K562 (cell line): Measurements from ENCODE around the gene CARD9. TPM values are rescaled to one million over a fixed set of nuclear protein-coding genes. Genes with fewer than 3 reads are reported as not detected.

Source experiments
- ATAC-seq: fragments of 200-7000 bp; cut with Tn5 transposase; 3 replicates; pipeline ENCODE4 v1.9.1; 2020; ENCODE audit warnings: moderate library complexity
- BruUV-seq: library from RNA; stranded (reverse); fragments of 400-500 nt; replicated peaks from 2 replicates; lab custom pipeline; 2021; lab: Mats Ljungman, UMichigan
- CTCF ChIA-PET: fragments of 300-600 bp; formaldehyde crosslinking; extraction: SDS; loops from one replicate; lab custom pipeline; 2021; ENCODE audit warnings: low intra/inter-chr PET ratio; lab: Yijun Ruan, JAX
- POLR2A ChIA-PET: fragments of 300-600, 350-650 bp; sonication (Branson Sonifier 250); formaldehyde crosslinking; extraction: SDS; loops from one replicate; lab custom pipeline; 2021; ENCODE audit warnings: antibody characterized with exemption, inconsistent platforms; lab: Yijun Ruan, JAX
- DNase-seq, 4 experiments: peaks; one replicate each; pipeline versions ENCODE4 v3.0.0 to v3.0.0-alpha.2; 2011 to 2018; ENCODE audit warnings: low spot score in 3 of 4, mixed read lengths in 3 of 4; ENCODE audit errors: extremely low read depth in 1 of 4
- FAIRE-seq: peaks from 2 replicates; lab custom pipeline; 2011; peaks lifted over from hg19 to GRCh38; lab: Jason Lieb, UNC
- H2AFZ ChIP-seq: 2 replicates; pipeline ENCODE4 v1.6.0; 2011; ENCODE audit warnings: low read depth, low read length, control low read depth, inconsistent platforms
- H3K27ac ChIP-seq: fragments of 200-600 bp; 3 replicates; pipeline ENCODE4 v1.8.0; 2011; ENCODE audit warnings: low read depth, mild to moderate bottlenecking, control low read depth, inconsistent platforms, low read length, moderate library complexity, mixed read lengths; ENCODE audit errors: extremely low read depth
- H3K27me3 ChIP-seq, 2 experiments: fragments of 300-600 bp in 1 of 2; 2 replicates in 1 of 2; 3 replicates in 1 of 2; pipeline versions ENCODE4 v1.6.0 to v1.8.0; 2011; ENCODE audit warnings: inconsistent platforms in 2 of 2, low read length in 2 of 2, mild to moderate bottlenecking in 1 of 2, mixed read lengths in 1 of 2, moderate library complexity in 1 of 2; ENCODE audit not compliant: control insufficient read depth in 2 of 2, insufficient read depth in 2 of 2
- H3K36me3 ChIP-seq: fragments of 300-600 bp; 3 replicates; pipeline ENCODE4 v1.8.0; 2011; ENCODE audit warnings: mild to moderate bottlenecking, low read length, inconsistent platforms; ENCODE audit not compliant: control insufficient read depth, insufficient read depth
- H3K4me1 ChIP-seq, 2 experiments: fragments of 200-600 bp in 1 of 2; replicated peaks in 1 of 2; 2 replicates in 1 of 2; 3 replicates in 1 of 2; pipeline versions ENCODE4 v1.5.1 to v1.8.0; 2011; ENCODE audit warnings: inconsistent platforms in 2 of 2, low read length in 2 of 2, mild to moderate bottlenecking in 1 of 2, mixed read lengths in 1 of 2, moderate library complexity in 1 of 2; ENCODE audit not compliant: control insufficient read depth in 2 of 2, insufficient read depth in 2 of 2
- H3K4me2 ChIP-seq: 2 replicates; pipeline ENCODE4 v1.6.1; 2011; ENCODE audit warnings: low read length, control low read depth, inconsistent platforms, mixed read lengths; ENCODE audit not compliant: insufficient read depth
- H3K4me3 ChIP-seq: fragments of 200-600 bp; sonication (generic), shearing (Covaris generic); 2 replicates; pipeline ENCODE4 v1.5.1; 2016; ENCODE audit warnings: control low read depth, inconsistent platforms
- H3K79me2 ChIP-seq: fragments of 200-600 bp; 3 replicates; pipeline ENCODE4 v1.8.0; 2011; ENCODE audit warnings: low read length, inconsistent platforms; ENCODE audit not compliant: control insufficient read depth, insufficient read depth
- H3K9ac ChIP-seq, 2 experiments: 2 replicates each; pipeline versions ENCODE4 v1.6.0 to v1.6.1; 2011; ENCODE audit warnings: low read depth in 2 of 2, low read length in 2 of 2, control low read depth in 1 of 2, inconsistent platforms in 1 of 2, mild to moderate bottlenecking in 1 of 2, mixed read lengths in 1 of 2; ENCODE audit not compliant: insufficient read depth in 1 of 2
- H3K9me1 ChIP-seq: one replicate; pipeline ENCODE4 v1.6.0; 2011; ENCODE audit warnings: inconsistent platforms, mild to moderate bottlenecking, low read length, moderate library complexity; ENCODE audit not compliant: control insufficient read depth, insufficient read depth
- H3K9me3 ChIP-seq: replicated peaks from 2 replicates; pipeline ENCODE4 v1.5.1; 2011; ENCODE audit warnings: low read depth, low read length, inconsistent platforms; ENCODE audit not compliant: control insufficient read depth, insufficient read depth
- H4K20me1 ChIP-seq: replicated peaks from 2 replicates; pipeline ENCODE4 v1.6.1; 2011; ENCODE audit warnings: low read length, inconsistent platforms, mixed read lengths; ENCODE audit not compliant: control insufficient read depth, insufficient read depth
- ESRRA ChIP-seq: fragments of 450-650 bp; IDR thresholded peaks from 2 replicates; pipeline ENCODE4 v1.6.1; 2014; ENCODE audit warnings: low read depth, mild to moderate bottlenecking, moderate library complexity, borderline replicate concordance
- FIP1L1 ChIP-seq: fragments of 200-400 bp; formaldehyde crosslinking; IDR thresholded peaks from 2 replicates; pipeline ENCODE4 v1.6.1; 2018; ENCODE audit warnings: mild to moderate bottlenecking, low read depth, low read length; ENCODE audit not compliant: poor library complexity, severe bottlenecking
- JUND ChIP-seq, 2 experiments: IDR thresholded peaks; 2 replicates in 1 of 2; 3 replicates in 1 of 2; pipeline ENCODE4 v1.6.1; 2011; ENCODE audit warnings: borderline replicate concordance in 2 of 2, low read depth in 2 of 2, low read length in 2 of 2, improper control_type of control experiment in 1 of 2, missing biosample characterization in 1 of 2, missing genetic modification characterization in 1 of 2, missing genetic modification reagents in 1 of 2
- NONO ChIP-seq, 2 experiments: fragments of 200-400 bp in 1 of 2; fragments of 450-650 bp in 1 of 2; formaldehyde crosslinking in 1 of 2; IDR thresholded peaks; 2 replicates each; pipeline ENCODE4 v1.6.1; 2017; ENCODE audit warnings: low read depth in 2 of 2, mild to moderate bottlenecking in 2 of 2, moderate library complexity in 2 of 2, low read length in 1 of 2
- RB1 ChIP-seq: fragments of 450-650 bp; IDR thresholded peaks from 2 replicates; pipeline ENCODE4 v1.6.1; 2017; ENCODE audit warnings: low read depth, mild to moderate bottlenecking
- SAP30 ChIP-seq: fragments of 200-600 bp; sonication (generic); IDR thresholded peaks from 2 replicates; pipeline ENCODE4 v1.6.1; 2012; ENCODE audit warnings: borderline replicate concordance, low read depth, mild to moderate bottlenecking, moderate library complexity, low read length, control low read depth, inconsistent platforms; ENCODE audit not compliant: insufficient read depth, poor library complexity, severe bottlenecking
- THRA ChIP-seq: fragments of 450-650 bp; IDR thresholded peaks from 2 replicates; pipeline ENCODE4 v1.6.1; 2017; ENCODE audit warnings: mild to moderate bottlenecking, moderate library complexity
- YY1 ChIP-seq, 3 experiments: IDR thresholded peaks; 2 replicates each; pipeline ENCODE4 v1.6.1; 2011; ENCODE audit warnings: low read length in 2 of 3, mild to moderate bottlenecking in 2 of 3, moderate library complexity in 2 of 3, borderline replicate concordance in 1 of 3, control low read depth in 1 of 3, low read depth in 1 of 3; ENCODE audit not compliant: insufficient read depth in 3 of 3, insufficient replicate concordance in 2 of 3, control insufficient read depth in 1 of 3, insufficient read length in 1 of 3; ENCODE audit errors: extremely low read depth in 1 of 3
- ZC3H11A ChIP-seq: IDR thresholded peaks from 2 replicates; pipeline ENCODE4 v1.6.1; 2012; ENCODE audit warnings: low read depth, low read length, improper control_type of control experiment
- ZKSCAN8 ChIP-seq: fragments of 200-800 bp; sonication (Bioruptor generic); IDR thresholded peaks from 2 replicates; pipeline ENCODE4 v1.6.1; 2016; ENCODE audit warnings: missing genetic modification characterization, missing compliant biosample characterization
- WGBS: fragments of 100-300 bp; shearing (Covaris generic); methylation state at CpG from one replicate; pipeline ENCODE4 v1.1.6; 2016; ENCODE audit warnings: low coverage, mixed read lengths; ENCODE audit not compliant: insufficient coverage; ENCODE audit errors: missing lambda C conversion rate; 5-methylcytosine and 5-hydroxymethylcytosine counted together
- in situ Hi-C: fragments of 300-500 bp; cut with MboI; formaldehyde crosslinking; loops from 4 replicates; pipeline ENCODE4 v1.15.0; 2018; ENCODE audit warnings: inconsistent platforms, mixed read lengths
- intact Hi-C: fragments of 100-400 bp; cut with micrococcal nuclease; formaldehyde crosslinking; loops from 2 replicates; pipeline ENCODE4 v1.14.2; 2022
- polyA plus RNA-seq, 8 experiments: library from polyadenylated mRNA; depleted of rRNA in 4 of 8; stranded (reverse) in 5 of 8; unstranded in 3 of 8; fragments of >200 nt; fragmentation: Nextera tagmentation in 2 of 8; fragmentation: Illumina TruSeq in 1 of 8; extraction: Ambion mirVana in 2 of 8; extraction: Trizol in 1 of 8; gene quantifications; 2 replicates each; pipeline versions ENCODE4 v1.2.1 to v1.2.3, GENCODE V29; 2011 to 2014; ENCODE audit warnings: inconsistent platforms in 1 of 8, missing spikeins in 1 of 8
- total RNA-seq, 7 experiments: library from RNA; depleted of rRNA in 6 of 7; stranded (reverse); fragments of >200 nt in 6 of 7; fragmentation: Illumina TruSeq in 2 of 7; extraction: Trizol in 2 of 7; gene quantifications; 2 replicates each; pipeline versions ENCODE4 v1.2.1 to v1.2.3, GENCODE V29; 2011 to 2021; ENCODE audit warnings: low replicate concordance in 1 of 7
- TF ChIP-seq, protein P1 (sequence below): fragments of 450-650 bp; formaldehyde crosslinking; IDR thresholded peaks from 2 replicates; pipeline ENCODE4 v1.4.0; 2020; ENCODE audit warnings: mild to moderate bottlenecking, mixed read lengths

The CARD9 gene
- total and polyA plus RNA-seq, 9 of the 15 experiments (the other 6 are each of a cell fraction or from before 2014, with no cell fraction given), result 1.7 to 53.0 (median 9.7) TPM

DNA sequence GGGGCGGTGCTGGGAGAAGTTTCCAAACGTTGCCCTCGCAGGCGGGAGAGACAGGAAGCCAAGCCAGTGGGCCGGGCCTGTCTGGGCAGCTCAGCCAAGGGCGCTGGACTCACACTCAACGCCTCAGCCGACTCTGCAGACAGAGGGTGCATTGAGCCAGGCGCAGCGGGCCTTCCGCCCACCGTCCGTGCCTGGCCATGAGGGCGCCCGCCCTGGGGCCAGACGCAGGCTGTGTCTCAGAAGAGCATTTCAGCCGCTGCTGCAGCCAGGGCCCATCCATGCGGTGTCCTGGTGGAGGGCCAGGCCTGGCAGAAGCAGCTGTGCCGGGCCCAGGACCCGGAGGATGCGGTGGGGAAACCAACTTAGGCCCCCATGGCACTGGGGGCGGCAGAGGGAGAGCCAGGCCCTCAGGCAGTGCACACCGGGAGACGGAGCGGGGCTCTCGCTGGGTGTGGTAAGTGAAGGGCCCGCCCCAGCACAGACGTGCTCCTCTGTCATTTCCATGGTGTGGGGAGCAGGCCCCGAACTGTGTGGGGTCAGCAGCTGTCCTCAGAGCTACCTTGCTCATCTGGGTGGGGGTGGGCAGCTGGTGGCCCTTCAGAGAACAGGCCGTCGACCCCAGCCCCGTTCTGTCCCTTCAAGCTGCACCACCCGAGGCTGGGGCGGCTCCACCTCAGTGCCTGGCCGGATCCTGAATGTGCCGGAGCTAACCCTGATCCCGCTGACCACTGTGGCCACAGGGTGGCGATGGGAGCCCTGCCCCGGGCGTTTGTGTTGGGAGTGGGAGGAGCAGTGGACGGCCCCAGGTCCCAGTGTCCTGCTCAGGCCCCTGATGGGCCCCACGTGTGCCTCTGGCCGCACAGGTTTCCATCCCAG is 27.9 kb downstream of the CARD9 start:
- Histone ChIP-seq H3K4me3 (no peak overlapping the region), H2AFZ (peak overlapping the region; percentile 87), H3K9me1 (peaks cover 6% of the 10 kb centered on the region), H3K4me2 (peak overlapping the region; percentile 66), H4K20me1 (no peaks in the 10 kb centered on the region), H3K9ac (peak overlapping the region; percentile 34 to 91; a peak in 3 of 4 replicates), H3K27me3 (no peaks in the 10 kb centered on the region), H3K4me1 (peaks cover 19 to 97% of the 10 kb centered on the region in 2 experiments), H3K79me2 (no peaks in the 10 kb centered on the region), H3K27ac (peak overlapping the region; percentile 42; the same call in 1 of the 3 replicates), H3K36me3 (no peaks in the 10 kb centered on the region), H3K9me3 (no peaks in the 10 kb centered on the region)
- intact Hi-C loops (no loop called here), in situ Hi-C loops (loop anchor here (25.0 kb wide), 1 partner anchor 292 kb away; no protein-coding TSS in a partner anchor)
- CTCF ChIA-PET, result interaction anchor here (0.7 to 1.8 kb wide), 3 partner anchors 9 to 54 kb away, joined by 3 to 7 read pairs (median 4); partner anchors contain the start of gene SNAPC4
- WGBS, result 38% methylated on average over 31 of the region's 43 CpGs
- peak; percentile 88 for ATAC-seq
- BruUV-seq, result no TSS peak
- peak; percentile 67 for FAIRE-seq
- peak; percentile 79 to 86 (median 80) for DNase-seq
- POLR2A ChIA-PET, result interaction anchor here (0.6 to 1.5 kb wide), 11 partner anchors 10 to 681 kb away, joined by 3 to 11 read pairs (median 4); partner anchors contain the start of genes DNLZ, ENTR1 and PMPCA
- peak; percentile 37; the same call in 1 of the 2 replicates for TF ChIP-seq RB1
- TF ChIP-seq NONO (IDR thresholded peaks at IDR 0.05; ENCODE audit: low read depth in 2 of 2, low read length in 1 of 2), result 0 out of 4 replicates have a peak, but pooled peaks of 1 of the 2 experiments have one; percentile 56
- peak; percentile 49 for TF ChIP-seq SAP30
- no peak for TF ChIP-seq JUND (IDR thresholded peaks at IDR 0.05; ENCODE audit: borderline replicate concordance, low read depth, low read length)
- TF ChIP-seq JUND (tag; IDR thresholded peaks at IDR 0.05; ENCODE audit: borderline replicate concordance, low read depth, low read length), result peak; percentile 37; the same call in 1 of the 3 replicates
- peak; percentile 58 for TF ChIP-seq FIP1L1
- TF ChIP-seq ESRRA, result 0 out of 2 replicates have a peak, but pooled peaks have one; percentile 18
- no peak for TF ChIP-seq THRA
- no peak for TF ChIP-seq ZC3H11A
- TF ChIP-seq, protein P1, sequence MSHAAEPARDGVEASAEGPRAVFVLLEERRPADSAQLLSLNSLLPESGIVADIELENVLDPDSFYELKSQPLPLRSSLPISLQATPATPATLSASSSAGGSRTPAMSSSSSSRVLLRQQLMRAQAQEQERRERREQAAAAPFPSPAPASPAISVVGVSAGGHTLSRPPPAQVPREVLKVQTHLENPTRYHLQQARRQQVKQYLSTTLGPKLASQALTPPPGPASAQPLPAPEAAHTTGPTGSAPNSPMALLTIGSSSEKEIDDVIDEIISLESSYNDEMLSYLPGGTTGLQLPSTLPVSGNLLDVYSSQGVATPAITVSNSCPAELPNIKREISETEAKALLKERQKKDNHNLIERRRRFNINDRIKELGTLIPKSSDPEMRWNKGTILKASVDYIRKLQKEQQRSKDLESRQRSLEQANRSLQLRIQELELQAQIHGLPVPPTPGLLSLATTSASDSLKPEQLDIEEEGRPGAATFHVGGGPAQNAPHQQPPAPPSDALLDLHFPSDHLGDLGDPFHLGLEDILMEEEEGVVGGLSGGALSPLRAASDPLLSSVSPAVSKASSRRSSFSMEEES (CRISPR knock-in tag), result no peak
- TF ChIP-seq YY1 (IDR thresholded peaks at IDR 0.05; ENCODE audit: borderline replicate concordance in 1 of 3, control insufficient read depth in 1 of 3, extremely low read depth in 1 of 3, insufficient read depth in 3 of 3, insufficient read length in 1 of 3, insufficient replicate concordance in 2 of 3, low read depth in 1 of 3, low read length in 2 of 3), result no peak
- no peak for TF ChIP-seq ZKSCAN8 (CRISPR knock-in tag)
